ENCODE measurements around the gene DNTTIP2.
"Not testable (repeated sequence)": the region's sequence is repeated elsewhere in the genome, so short reads cannot be mapped to it uniquely, and the experiment has no call there.

DNTTIP2 gene, protein sequence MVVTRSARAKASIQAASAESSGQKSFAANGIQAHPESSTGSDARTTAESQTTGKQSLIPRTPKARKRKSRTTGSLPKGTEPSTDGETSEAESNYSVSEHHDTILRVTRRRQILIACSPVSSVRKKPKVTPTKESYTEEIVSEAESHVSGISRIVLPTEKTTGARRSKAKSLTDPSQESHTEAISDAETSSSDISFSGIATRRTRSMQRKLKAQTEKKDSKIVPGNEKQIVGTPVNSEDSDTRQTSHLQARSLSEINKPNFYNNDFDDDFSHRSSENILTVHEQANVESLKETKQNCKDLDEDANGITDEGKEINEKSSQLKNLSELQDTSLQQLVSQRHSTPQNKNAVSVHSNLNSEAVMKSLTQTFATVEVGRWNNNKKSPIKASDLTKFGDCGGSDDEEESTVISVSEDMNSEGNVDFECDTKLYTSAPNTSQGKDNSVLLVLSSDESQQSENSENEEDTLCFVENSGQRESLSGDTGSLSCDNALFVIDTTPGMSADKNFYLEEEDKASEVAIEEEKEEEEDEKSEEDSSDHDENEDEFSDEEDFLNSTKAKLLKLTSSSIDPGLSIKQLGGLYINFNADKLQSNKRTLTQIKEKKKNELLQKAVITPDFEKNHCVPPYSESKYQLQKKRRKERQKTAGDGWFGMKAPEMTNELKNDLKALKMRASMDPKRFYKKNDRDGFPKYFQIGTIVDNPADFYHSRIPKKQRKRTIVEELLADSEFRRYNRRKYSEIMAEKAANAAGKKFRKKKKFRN

GRCh38 chr1:93878889-93879586, at the start of gene DNTTIP2:
Gene DNTTIP2 (minus strand): TSS chr1:93879206. CDS start chr1:93879148, 58 bp downstream.
- peak; percentile 28 to 96 (median 87) for DNase-seq

DNA sequence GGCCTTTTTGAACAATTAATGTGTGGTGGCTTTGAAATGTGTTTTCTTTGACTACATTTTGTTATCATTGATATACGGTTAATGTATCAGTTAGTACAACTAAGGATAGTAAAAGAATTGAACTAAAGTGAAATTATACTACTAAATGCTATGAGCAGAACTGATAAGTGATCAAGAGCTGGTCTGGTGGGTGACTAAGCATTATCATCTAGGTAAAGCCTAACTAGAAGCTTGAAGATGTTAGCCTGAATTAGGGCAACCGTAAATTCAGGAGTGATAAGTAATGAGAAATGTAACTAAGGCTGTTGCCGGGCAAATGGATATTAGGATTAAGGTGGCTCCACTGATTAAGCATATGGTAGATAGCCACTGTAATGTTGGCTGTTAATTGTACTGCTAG, 46.2 kb upstream of the DNTTIP2 start:
- DNase-seq: no peak

DNA sequence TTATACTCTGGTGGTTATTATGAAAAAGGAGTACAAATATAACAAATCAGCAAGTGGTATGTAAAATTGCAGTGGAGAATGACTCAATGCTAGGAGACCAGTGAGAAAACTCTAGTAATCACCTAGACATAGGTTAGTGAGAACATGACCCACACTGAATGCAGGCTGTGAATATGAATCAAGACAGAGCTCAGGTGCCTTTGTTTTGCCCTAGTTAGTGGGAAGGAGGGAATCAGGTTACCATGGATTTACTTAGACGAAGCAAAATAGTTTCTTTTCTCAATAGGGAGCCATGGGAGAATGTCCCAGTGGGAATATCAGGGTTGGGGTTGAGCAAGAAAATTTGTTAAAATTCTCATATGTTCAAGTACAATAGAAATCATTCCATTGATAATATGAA, 40.8 kb upstream of the DNTTIP2 start:
- no peak for DNase-seq

DNA sequence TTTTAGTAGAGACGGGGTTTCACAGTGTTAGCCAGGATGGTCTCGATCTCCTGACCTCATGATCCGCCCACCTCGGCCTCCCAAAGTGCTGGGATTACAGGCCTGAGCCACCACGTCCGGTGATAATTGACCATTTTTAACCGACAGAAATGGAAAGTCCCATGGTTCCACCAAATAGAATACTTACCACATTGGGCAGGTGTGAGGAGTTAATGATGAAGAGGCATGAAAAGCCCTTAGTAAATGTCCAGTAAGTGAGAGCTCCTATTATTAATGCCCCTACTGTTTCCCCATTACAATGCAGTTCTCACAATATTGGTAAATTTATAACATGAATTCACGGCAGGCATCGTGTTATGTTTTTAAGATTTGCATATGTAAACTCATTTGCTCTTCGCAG, 38.3 kb upstream of the DNTTIP2 start:
- DNase-seq: no peak

DNA sequence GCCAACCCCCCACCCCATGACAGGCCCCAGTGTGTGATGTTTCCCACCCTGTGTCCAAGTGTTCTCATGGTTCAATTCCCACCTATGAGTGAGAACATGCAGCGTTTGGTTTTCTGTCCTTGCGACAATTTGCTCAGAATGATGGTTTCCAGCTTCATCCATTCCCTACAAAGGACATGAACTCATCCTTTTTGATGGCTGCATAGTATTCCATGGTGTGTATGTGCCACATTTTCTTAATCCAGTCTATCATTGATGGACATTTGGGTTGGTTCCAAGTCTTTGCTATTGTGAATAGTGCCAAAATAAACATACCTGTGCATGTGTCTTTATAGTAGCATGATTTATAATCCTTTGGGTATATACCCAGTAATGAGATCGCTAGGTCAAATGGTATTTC, 31.9 kb upstream of the DNTTIP2 start:
- not testable (repeated sequence) for DNase-seq

GRCh38 chr1:93910305-93910704, 31.3 kb upstream of the DNTTIP2 start:
- DNase-seq: no peak

DNA sequence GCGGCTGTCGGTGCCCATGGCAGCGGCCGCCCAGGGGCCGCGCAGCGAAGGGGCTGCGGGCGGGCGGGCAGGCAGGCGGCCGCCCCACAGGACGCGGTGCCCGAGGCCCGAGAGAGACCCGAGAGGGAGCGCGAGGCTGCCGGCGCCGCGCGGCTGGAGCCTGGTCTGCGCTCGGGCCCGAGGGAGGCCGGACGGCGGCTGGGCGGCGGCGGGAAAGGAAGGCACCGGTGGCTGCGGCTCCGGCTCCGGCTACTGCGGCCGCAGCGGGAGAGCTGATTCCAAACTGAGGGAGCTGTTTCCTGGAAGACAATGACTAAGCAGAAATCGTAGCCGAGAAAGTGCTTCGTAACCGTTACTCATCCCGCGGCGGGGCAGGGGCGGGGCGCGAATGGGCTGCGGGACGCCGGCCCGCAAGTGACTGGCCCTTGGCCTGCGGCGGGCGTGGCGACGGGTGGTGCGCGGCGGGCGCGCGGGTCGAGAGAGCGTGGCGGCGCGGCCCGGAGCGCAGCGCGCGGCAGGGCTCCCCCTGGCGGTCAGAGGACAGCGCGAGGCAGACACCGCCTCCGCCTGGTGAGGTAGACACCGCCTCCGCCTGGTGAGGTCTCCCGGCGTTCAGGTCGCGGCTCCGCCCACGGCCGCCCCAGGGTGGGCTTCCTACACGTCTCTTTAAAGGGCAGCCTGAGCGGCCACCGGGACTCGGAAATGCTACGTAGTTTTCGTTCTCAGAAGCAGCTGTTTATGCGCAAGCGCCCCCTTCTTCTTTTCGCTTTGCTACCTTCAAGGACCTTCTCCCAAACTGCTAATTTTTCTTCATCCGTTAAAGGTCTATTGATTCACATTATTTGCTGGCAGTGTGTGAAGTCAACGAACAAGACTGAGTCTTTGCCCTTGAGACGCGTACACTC, 30.4 kb upstream of the DNTTIP2 start, which contains the start of gene GCLM:
GCLM (minus strand) TSS at position 285 of the 905 bp plus-strand sequence; CDS start at position 18, 267 bp downstream.
- DNase-seq: peak; percentile 19 to 91 (median 82)

GRCh38 chr1:93908394-93909145, 29.6 kb upstream of the DNTTIP2 start:
- DNase-seq: peak in 19 of 58 donors; percentile 1 to 46 (median 30)

DNA sequence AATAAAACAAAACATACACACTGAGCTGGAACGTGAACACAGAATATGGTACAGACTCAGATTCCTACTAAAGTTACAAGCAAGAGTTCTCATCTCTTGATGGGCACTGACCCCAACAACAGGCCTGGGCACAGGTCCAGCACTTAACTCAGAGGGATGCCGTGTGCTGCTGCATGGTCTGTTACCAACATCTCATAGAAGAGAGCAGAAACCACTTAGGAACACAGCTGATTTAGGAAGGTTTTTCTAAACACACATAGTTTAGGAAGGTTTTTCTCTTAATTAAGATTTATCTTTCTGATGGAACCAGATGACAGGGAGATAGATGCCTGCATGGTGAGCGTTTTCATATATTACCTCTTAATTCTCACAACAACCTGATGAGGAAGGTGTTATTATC, 28.7 kb upstream of the DNTTIP2 start:
- DNase-seq: peak in 6 of 58 donors; percentile 1 to 42 (median 7)

GRCh38 chr1:93906480-93906879, 27.5 kb upstream of the DNTTIP2 start:
- DNase-seq: no peak

DNA sequence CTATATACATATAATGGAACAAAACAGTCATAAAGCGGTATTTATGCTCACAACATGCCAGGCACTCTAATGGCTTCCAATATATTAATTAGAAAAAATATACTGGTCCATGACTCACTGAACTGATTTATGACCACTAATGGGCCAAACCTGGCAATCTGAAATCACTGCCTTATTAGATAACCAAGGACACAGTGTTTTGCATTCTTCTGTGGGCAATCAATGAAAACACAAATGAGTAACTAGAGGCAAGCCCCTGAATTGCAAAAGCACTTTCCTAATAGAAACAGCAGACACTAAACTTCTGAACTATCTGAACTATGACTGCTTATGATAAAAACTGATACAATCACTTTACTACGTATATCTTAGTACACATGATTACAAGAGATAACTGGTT, 26.7 kb upstream of the DNTTIP2 start:
- no peak for DNase-seq

- DNase-seq: no peak
Observed at GRCh38 chr1:93905051-93905450, 26.0 kb upstream of the DNTTIP2 start.

DNA sequence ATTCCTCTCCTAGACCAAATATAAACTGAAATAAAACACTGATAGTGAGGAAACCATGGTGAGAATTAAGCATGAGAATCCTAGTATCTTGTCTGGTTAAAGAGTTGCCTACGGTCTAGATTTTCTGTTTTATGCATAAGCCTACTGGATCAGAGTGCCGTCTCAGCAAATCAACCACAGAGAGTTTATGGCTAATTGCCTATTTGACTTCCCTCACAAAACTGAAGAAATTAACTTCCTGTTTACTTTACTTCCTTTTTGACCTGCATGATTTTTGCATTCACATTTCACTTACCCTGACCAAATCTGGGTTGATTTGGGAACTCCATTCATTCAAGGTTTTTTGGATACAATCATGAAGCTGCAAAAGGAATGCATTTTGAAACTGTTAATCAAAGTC, 25.2 kb upstream of the DNTTIP2 start:
- no peak for DNase-seq

DNA sequence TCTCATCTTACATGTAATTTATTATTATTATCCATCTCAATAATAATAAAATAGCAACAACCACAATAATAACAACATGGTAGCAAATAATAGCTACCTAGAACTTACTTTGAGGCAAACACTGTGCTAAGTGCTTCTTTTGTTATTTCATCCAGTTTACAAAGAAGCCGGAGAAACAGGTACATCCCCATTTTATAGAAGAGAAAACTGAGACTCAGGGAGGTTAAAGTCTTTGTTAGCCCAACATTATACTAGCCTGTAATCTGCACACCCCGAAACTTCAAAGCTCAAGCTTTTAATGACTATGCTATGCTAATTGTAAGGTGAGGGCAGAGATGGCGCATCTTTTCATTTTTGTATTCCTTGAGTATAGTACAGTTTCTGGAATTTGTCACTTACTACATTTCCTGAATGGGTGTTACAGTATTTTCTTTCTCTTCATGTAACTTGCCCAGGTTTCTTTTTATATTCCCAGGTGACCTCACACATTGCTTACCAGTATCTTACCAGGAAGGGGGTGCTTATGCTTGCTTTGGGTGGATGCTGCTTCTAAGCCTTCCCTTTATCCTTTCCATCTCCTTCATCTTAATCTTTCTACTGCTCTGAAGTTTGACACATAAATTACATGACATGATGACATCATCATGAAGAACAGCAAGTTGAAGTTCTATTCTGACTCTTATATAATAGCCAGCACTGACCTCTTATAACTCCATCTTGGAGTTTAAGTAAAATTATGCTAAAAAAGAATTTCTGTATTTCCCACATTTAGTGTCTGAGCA, 21.9 kb upstream of the DNTTIP2 start:
- DNase-seq: no peak

DNA sequence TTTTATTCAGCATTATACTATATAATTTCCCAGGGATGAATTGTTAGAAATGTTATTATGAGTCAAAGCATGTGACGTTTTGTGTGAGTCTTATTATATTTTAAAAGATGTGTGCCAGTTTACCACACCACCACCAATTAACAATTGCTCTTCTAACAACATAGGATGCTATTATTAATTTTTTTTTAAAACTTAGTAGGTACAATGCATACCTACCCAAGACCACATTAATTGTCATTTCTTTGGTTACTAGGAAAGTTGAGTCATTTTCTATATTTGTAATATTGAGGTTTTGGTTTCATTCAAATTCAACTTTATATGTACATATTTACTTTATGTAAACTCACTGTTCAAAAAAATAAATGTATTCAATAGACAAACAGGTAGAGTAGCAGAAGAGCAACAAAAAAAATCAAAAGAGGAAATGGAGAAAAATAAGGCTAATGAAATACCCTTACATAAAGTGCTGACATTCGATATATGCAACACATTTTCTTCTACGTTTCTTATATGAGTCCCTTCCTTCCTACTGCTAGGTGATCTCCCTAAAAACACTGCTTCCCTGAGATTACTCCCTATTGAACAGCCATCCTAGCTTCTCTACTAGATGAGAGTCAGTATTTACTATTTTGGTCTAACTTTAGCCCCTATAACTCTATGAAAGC, 20.7 kb upstream of the DNTTIP2 start:
- no peak for DNase-seq

- DNase-seq: no peak
Observed at GRCh38 chr1:93888900-93889299, 9.9 kb upstream of the DNTTIP2 start.

DNA sequence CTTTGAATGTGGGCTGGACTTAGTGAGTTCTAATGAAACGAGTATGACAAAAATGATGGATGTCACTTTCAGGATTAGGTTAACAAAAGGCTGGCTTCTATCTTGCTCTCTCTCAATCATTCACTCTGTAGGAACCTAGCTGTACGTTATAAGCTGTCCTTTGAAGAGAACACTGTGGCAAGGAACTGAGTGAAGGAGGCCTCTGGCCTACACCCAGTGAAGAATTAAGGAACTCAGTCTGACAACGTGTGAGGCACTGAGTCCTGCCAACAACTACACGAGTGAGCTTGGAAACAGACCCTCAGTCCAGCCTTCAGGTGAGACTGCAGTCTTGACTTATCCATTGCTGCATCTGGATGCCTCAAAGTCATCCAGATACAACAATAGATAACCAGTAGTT, 3.3 kb upstream of the DNTTIP2 start:
- no peak for DNase-seq

GRCh38 chr1:93880731-93881130, 1.7 kb upstream of the DNTTIP2 start:
- DNase-seq: no peak

DNA sequence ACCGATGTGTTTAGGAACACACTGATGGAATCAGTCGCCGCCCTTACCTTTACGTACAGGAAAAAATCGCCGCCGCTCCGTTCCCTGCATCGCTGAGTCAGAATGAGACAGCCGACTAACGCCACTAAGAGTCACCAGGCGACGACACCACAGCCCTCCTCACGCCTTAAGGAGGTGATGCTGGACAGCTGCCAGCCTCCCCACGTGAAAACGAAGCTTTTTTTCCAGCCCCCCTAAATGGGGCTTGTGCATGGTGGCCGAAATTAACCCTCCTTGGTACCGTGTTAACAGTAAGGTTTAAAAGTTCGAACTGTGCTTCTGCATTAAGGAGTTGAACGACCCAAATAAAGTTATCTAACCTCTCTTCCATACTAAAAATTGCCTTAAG, 511 bp downstream of the DNTTIP2 start:
- peak in 23 of 58 donors; percentile 0 to 54 (median 16) for DNase-seq

All from anterior cingulate cortex (tissue), 58 donors.